H1 (cell line): Measurements from ENCODE around the gene SSBP3. TPM values are rescaled to one million over a fixed set of nuclear protein-coding genes. Genes with fewer than 3 reads are reported as not detected.
A peak's percentile ranks its signal among the peaks of the same experiment; 100 is the strongest.

Source experiments
- CTCF ChIA-PET: fragments of 300-600 bp; sonication (Branson Sonifier 250); formaldehyde crosslinking; loops from one replicate; lab custom pipeline; 2021; ENCODE audit not compliant: partially characterized antibody; lab: Charles Lee
- POLR2A ChIA-PET: fragments of 300-600 bp; sonication (Branson Sonifier 250); formaldehyde crosslinking; loops from one replicate; lab custom pipeline; 2021; ENCODE audit warnings: inconsistent platforms; ENCODE audit not compliant: partially characterized antibody; lab: Charles Lee
- DNase-seq, 2 experiments: peaks; one replicate each; pipeline versions ENCODE4 v3.0.0 to v3.0.0-alpha.2; 2010 to 2022; ENCODE audit warnings: low spot score in 2 of 2, low read depth in 1 of 2, mixed read lengths in 1 of 2
- FAIRE-seq: peaks from 2 replicates; lab custom pipeline; 2011; peaks lifted over from hg19 to GRCh38; lab: Jason Lieb, UNC
- H2AFZ ChIP-seq: 2 replicates; pipeline ENCODE4 v1.8.1; 2012; ENCODE audit warnings: low read length, inconsistent platforms
- H2AK5ac ChIP-seq: 2 replicates; pipeline ENCODE4 v1.6.1; 2013; ENCODE audit warnings: low read depth, low read length
- H2BK120ac ChIP-seq: replicated peaks from 2 replicates; pipeline ENCODE3; 2013; ENCODE audit warnings: low read depth, low read length, inconsistent platforms
- H2BK12ac ChIP-seq: 2 replicates; pipeline ENCODE4 v1.6.1; 2013; ENCODE audit warnings: low read depth, low read length
- H2BK15ac ChIP-seq: 2 replicates; pipeline ENCODE4 v1.6.1; 2013; ENCODE audit warnings: low read length
- H2BK20ac ChIP-seq: 2 replicates; pipeline ENCODE4 v1.6.1; 2013; ENCODE audit warnings: low read length
- H2BK5ac ChIP-seq: 2 replicates; pipeline ENCODE4 v1.6.1; 2013; ENCODE audit warnings: low read depth, low read length
- H3K14ac ChIP-seq: 2 replicates; pipeline ENCODE4 v1.6.1; 2013; ENCODE audit warnings: inconsistent platforms; ENCODE audit not compliant: insufficient read length
- H3K18ac ChIP-seq: 2 replicates; pipeline ENCODE4 v1.6.1; 2013; ENCODE audit warnings: low read length; ENCODE audit errors: extremely low read depth
- H3K23ac ChIP-seq: 2 replicates; pipeline ENCODE4 v1.6.1; 2013; ENCODE audit warnings: inconsistent platforms; ENCODE audit not compliant: insufficient read length
- H3K23me2 ChIP-seq: 2 replicates; pipeline ENCODE4 v1.6.1; 2013; ENCODE audit warnings: low read depth, low read length
- H3K27ac ChIP-seq: 2 replicates; pipeline ENCODE4 v1.6.1; 2011; ENCODE audit warnings: low read depth, low read length, inconsistent platforms
- H3K27me3 ChIP-seq, 4 experiments: replicated peaks in 1 of 4; 1 replicate in 1 of 4; 2 replicates in 3 of 4; pipeline versions ENCODE4 v1.6.1 to v1.8.1; 2011 to 2013; ENCODE audit warnings: low read length in 3 of 4, mild to moderate bottlenecking in 3 of 4, inconsistent platforms in 2 of 4, mixed read lengths in 2 of 4, moderate library complexity in 1 of 4; ENCODE audit not compliant: control insufficient read depth in 3 of 4, insufficient read depth in 3 of 4; ENCODE audit errors: extremely low read depth in 1 of 4
- H3K36me3 ChIP-seq, 4 experiments: 2 replicates each; pipeline versions ENCODE4 v1.6.1 to v1.8.1; 2011 to 2013; ENCODE audit warnings: mild to moderate bottlenecking in 4 of 4, low read length in 3 of 4, moderate library complexity in 2 of 4, control low read depth in 1 of 4, inconsistent platforms in 1 of 4; ENCODE audit not compliant: insufficient read depth in 4 of 4, control insufficient read depth in 2 of 4
- H3K4ac ChIP-seq: replicated peaks from 2 replicates; pipeline ENCODE3; 2013; ENCODE audit warnings: low read length, low read depth, mixed read lengths, inconsistent platforms; ENCODE audit not compliant: insufficient read length
- H3K4me1 ChIP-seq, 4 experiments: replicated peaks in 1 of 4; 1 replicate in 1 of 4; 2 replicates in 3 of 4; pipeline versions ENCODE4 v1.6.1 to v1.8.1; 2011 to 2013; ENCODE audit warnings: low read length in 3 of 4, inconsistent platforms in 2 of 4, mixed read lengths in 1 of 4; ENCODE audit not compliant: insufficient read depth in 4 of 4, control insufficient read depth in 3 of 4
- H3K4me2 ChIP-seq, 2 experiments: 2 replicates each; pipeline versions ENCODE4 v1.6.1 to v1.8.1; 2011 to 2013; ENCODE audit warnings: low read depth in 2 of 2, low read length in 2 of 2, control low read depth in 1 of 2, inconsistent platforms in 1 of 2, mild to moderate bottlenecking in 1 of 2; ENCODE audit not compliant: insufficient read depth in 1 of 2
- H3K4me3 ChIP-seq, 4 experiments: fragments of 200-600, 300-600 bp in 1 of 4; sonication (generic), shearing (Covaris generic), sonication (Bioruptor Twin) in 1 of 4; 2 replicates each; pipeline versions ENCODE4 v1.5.1 to v1.8.1; 2011 to 2016; ENCODE audit warnings: low read length in 4 of 4, low read depth in 3 of 4, control low read depth in 2 of 4, inconsistent platforms in 2 of 4, mild to moderate bottlenecking in 2 of 4, mixed read lengths in 1 of 4, moderate library complexity in 1 of 4; ENCODE audit not compliant: insufficient read depth in 2 of 4; ENCODE audit errors: extremely low read depth in 1 of 4
- H3K56ac ChIP-seq: replicated peaks from 2 replicates; pipeline ENCODE3; 2013; ENCODE audit warnings: low read depth, mild to moderate bottlenecking, mixed read lengths, low read length, inconsistent platforms; ENCODE audit not compliant: insufficient read length
- H3K79me1 ChIP-seq: 2 replicates; pipeline ENCODE4 v1.6.1; 2013; ENCODE audit warnings: low read depth, low read length, control low read depth
- H3K79me2 ChIP-seq, 2 experiments: 2 replicates each; pipeline versions ENCODE4 v1.6.1 to v1.8.1; 2012 to 2013; ENCODE audit warnings: low read length in 2 of 2, mild to moderate bottlenecking in 2 of 2, inconsistent platforms in 1 of 2; ENCODE audit not compliant: insufficient read depth in 2 of 2, control insufficient read depth in 1 of 2
- H3K9ac ChIP-seq, 4 experiments: replicated peaks in 1 of 4; 1 replicate in 1 of 4; 2 replicates in 3 of 4; pipeline versions ENCODE4 v1.6.1 to v1.8.1; 2011 to 2013; ENCODE audit warnings: low read depth in 3 of 4, low read length in 3 of 4, control low read depth in 2 of 4, mild to moderate bottlenecking in 2 of 4, moderate library complexity in 2 of 4, inconsistent platforms in 1 of 4; ENCODE audit errors: extremely low read depth in 1 of 4
- H3K9me3 ChIP-seq, 2 experiments: 2 replicates each; pipeline versions ENCODE4 v1.6.1 to v1.8.1; 2012 to 2013; ENCODE audit warnings: mild to moderate bottlenecking in 2 of 2, moderate library complexity in 2 of 2, control low read depth in 1 of 2, inconsistent platforms in 1 of 2, low read depth in 1 of 2, low read length in 1 of 2, mixed read lengths in 1 of 2; ENCODE audit not compliant: insufficient read depth in 2 of 2
- H4K20me1 ChIP-seq, 2 experiments: replicated peaks in 1 of 2; 2 replicates each; pipeline versions ENCODE3 to v1.8.1; 2011 to 2013; ENCODE audit warnings: inconsistent platforms in 2 of 2, low read length in 2 of 2, mild to moderate bottlenecking in 1 of 2; ENCODE audit not compliant: insufficient read depth in 2 of 2, control insufficient read depth in 1 of 2
- H4K5ac ChIP-seq: 2 replicates; pipeline ENCODE4 v1.6.1; 2013; ENCODE audit warnings: low read length, low read depth, mixed read lengths, inconsistent platforms; ENCODE audit not compliant: insufficient read length
- H4K8ac ChIP-seq: 2 replicates; pipeline ENCODE4 v1.8.0; 2013; ENCODE audit warnings: mild to moderate bottlenecking, moderate library complexity, low read length, inconsistent platforms; ENCODE audit not compliant: insufficient read depth; ENCODE audit errors: extremely low read depth
- H4K91ac ChIP-seq: replicated peaks from 2 replicates; pipeline ENCODE3; 2013; ENCODE audit warnings: low read length, mixed read lengths, inconsistent platforms; ENCODE audit not compliant: insufficient read length
- JUND ChIP-seq: IDR thresholded peaks from 2 replicates; pipeline ENCODE4 v1.6.1; 2011; ENCODE audit warnings: mild to moderate bottlenecking, improper control_type of control experiment, low read length
- KDM1A ChIP-seq: fragments of 200-600, 300-600 bp; sonication (generic); IDR thresholded peaks from 2 replicates; pipeline ENCODE4 v1.7.1; 2016; ENCODE audit warnings: mild to moderate bottlenecking, low read length, borderline replicate concordance
- NANOG ChIP-seq: IDR thresholded peaks from 2 replicates; pipeline ENCODE4 v1.6.1; 2011; ENCODE audit warnings: low read length, low read depth, mild to moderate bottlenecking, inconsistent platforms; ENCODE audit not compliant: insufficient read depth, poor library complexity, severe bottlenecking
- RXRA ChIP-seq: IDR thresholded peaks from 2 replicates; pipeline ENCODE4 v1.6.1; 2011; ENCODE audit warnings: low read depth, mild to moderate bottlenecking, low read length, moderate library complexity; ENCODE audit not compliant: insufficient read depth
- SIRT6 ChIP-seq: IDR thresholded peaks from one replicate; pipeline ENCODE4 v1.7.1; 2012; ENCODE audit warnings: low read length, inconsistent platforms
- WGBS, 2 experiments: shearing (Covaris generic) in 1 of 2; methylation state at CpG; one replicate each; pipeline versions ENCODE4 v1.1.6 to v1.1.7; 2013 to 2015; ENCODE audit warnings: low lambda C conversion rate in 2 of 2, mixed read lengths in 2 of 2, inconsistent platforms in 1 of 2, low coverage in 1 of 2, missing lambda C conversion rate in 1 of 2; ENCODE audit not compliant: insufficient replicate concordance in 2 of 2, insufficient coverage in 1 of 2, insufficient read length in 1 of 2; ENCODE audit errors: extremely low coverage in 1 of 2, missing lambda C conversion rate in 1 of 2; 5-methylcytosine and 5-hydroxymethylcytosine counted together
- polyA plus RNA-seq, 7 experiments: library from polyadenylated mRNA; depleted of rRNA in 3 of 7; stranded (reverse) in 5 of 7; unstranded in 2 of 7; fragments of >200 nt in 5 of 7; fragments of 200-250 nt in 2 of 7; gene quantifications; 1 replicate in 5 of 7; 2 replicates in 1 of 7; 4 replicates in 1 of 7; pipeline versions ENCODE4 v1.2.1 to v1.2.3, GENCODE V29; 2011 to 2013; ENCODE audit warnings: missing spikeins in 2 of 7, mixed read lengths in 2 of 7
- total RNA-seq: library from RNA; stranded (reverse); fragmentation: NEBNext Ultra II Directional; extraction: Animal tissue kit (Norgen Biotek cat#: 25700); gene quantifications from 2 replicates; pipeline ENCODE4 v1.2.1, GENCODE V29; 2021
- TF ChIP-seq, protein P1 (sequence below): IDR thresholded peaks from 2 replicates; pipeline ENCODE4 v1.6.1; 2011; ENCODE audit warnings: low read length, improper control_type of control experiment
- TF ChIP-seq, protein P2 (sequence below), 3 experiments: IDR thresholded peaks; 1 replicate in 2 of 3; 2 replicates in 1 of 3; pipeline versions ENCODE4 v1.5.1 to v1.6.1; 2011; ENCODE audit warnings: low read length in 3 of 3, mild to moderate bottlenecking in 3 of 3, inconsistent platforms in 2 of 3, low read depth in 1 of 3, moderate library complexity in 1 of 3; ENCODE audit not compliant: insufficient read depth in 1 of 3; ENCODE audit errors: control extremely low read depth in 1 of 3

Gene SSBP3
- total and polyA plus RNA-seq, 2 of the 8 experiments (the other 6 are each of a cell fraction or from before 2014, with no cell fraction given): 99.7 to 133 TPM

DNA sequence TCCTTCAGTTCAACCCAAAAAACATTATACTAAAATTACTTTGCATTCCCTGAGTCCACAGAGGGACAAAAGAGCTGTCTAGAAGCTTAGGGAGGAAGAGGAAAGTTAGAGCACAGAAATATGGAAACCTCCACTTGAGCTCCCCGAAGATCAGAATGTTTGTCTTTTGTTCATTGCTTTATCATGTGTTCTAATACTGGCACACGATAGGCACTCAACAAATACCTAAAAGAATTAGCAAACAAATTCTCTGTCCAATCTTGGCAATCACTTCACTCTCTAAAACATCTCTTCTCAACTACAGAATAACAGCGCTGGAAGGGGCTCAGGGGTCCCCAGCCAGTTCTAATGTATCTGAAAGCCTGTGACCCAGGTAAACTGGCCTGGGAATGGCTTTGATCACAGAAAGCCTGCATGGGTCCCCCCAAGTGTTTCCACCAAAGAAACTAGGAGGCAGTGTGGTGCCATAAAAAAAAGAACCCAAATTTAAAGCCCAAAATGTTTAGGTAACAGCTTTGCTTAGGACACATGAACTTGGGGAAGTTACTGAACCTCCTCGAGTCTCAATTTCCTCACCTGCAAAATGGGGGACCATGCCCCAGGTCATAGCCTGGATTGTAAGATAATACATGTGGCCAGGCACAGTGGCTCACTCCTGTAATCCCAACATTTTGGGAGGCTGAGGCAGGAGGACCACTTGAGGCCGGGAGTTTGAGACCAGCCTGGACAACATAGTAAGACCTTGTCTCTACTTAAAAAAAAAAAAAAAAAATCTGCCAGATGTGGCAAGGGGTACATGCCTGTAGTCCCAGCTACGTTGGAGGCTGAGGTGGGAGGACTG is 45.8 kb downstream of the SSBP3 start:
- FAIRE-seq: no peak
- Histone ChIP-seq H3K23ac (no peak overlapping the region), H2AK5ac (no peak overlapping the region), H3K18ac (no peak overlapping the region), H2BK20ac (no peak overlapping the region), H4K8ac (no peak overlapping the region), H2BK12ac (no peak overlapping the region), H3K23me2 (no peaks in the 10 kb centered on the region; the same call in 1 of the 2 replicates), H3K9me3 (no peaks in the 10 kb centered on the region), H3K4me3 (no peak overlapping the region), H3K27ac (no peak overlapping the region), H3K36me3 (peaks cover 0 to 15% (median 2%) of the 10 kb centered on the region in 4 experiments; a peak in 2 of 8 replicates), H2BK5ac (no peak overlapping the region), H3K4me1 (peaks cover 20 to 41% (median 26%) of the 10 kb centered on the region in 4 experiments), H4K91ac (no peak overlapping the region), H2AFZ (no peak overlapping the region), H3K56ac (no peak overlapping the region), H4K20me1 (peaks cover 8 to 34% of the 10 kb centered on the region in 2 experiments), H3K4me2 (no peak overlapping the region), H3K79me1 (peaks cover 27% of the 10 kb centered on the region), H3K14ac (no peak overlapping the region), H3K79me2 (peaks cover 7 to 100% of the 10 kb centered on the region in 2 experiments), H2BK120ac (no peak overlapping the region), H2BK15ac (no peak overlapping the region), H3K27me3 (no peaks in the 10 kb centered on the region), H3K9ac (no peak overlapping the region), H4K5ac (no peak overlapping the region), H3K4ac (no peak overlapping the region)
- DNase-seq: no peak
- WGBS, 2 experiments: 91% methylated on average over 6 of the region's 6 CpGs; no CpG with 5 or more reads in 1 of the 2 experiments
- ChIA-PET CTCF (interaction anchor here (0.6 to 8.3 kb wide), 33 partner anchors 8 to 185 kb away, joined by 3 to 69 read pairs (median 4); no protein-coding TSS in a partner anchor), POLR2A (interaction anchor here (0.7 to 1.8 kb wide), 4 partner anchors 10 to 49 kb away, joined by 3 to 5 read pairs (median 3); no protein-coding TSS in a partner anchor)
- TF ChIP-seq RXRA: no peak
- TF ChIP-seq JUND: no peak
- TF ChIP-seq, protein P1, sequence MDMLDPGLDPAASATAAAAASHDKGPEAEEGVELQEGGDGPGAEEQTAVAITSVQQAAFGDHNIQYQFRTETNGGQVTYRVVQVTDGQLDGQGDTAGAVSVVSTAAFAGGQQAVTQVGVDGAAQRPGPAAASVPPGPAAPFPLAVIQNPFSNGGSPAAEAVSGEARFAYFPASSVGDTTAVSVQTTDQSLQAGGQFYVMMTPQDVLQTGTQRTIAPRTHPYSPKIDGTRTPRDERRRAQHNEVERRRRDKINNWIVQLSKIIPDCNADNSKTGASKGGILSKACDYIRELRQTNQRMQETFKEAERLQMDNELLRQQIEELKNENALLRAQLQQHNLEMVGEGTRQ: no peak
- TF ChIP-seq, protein P2, sequence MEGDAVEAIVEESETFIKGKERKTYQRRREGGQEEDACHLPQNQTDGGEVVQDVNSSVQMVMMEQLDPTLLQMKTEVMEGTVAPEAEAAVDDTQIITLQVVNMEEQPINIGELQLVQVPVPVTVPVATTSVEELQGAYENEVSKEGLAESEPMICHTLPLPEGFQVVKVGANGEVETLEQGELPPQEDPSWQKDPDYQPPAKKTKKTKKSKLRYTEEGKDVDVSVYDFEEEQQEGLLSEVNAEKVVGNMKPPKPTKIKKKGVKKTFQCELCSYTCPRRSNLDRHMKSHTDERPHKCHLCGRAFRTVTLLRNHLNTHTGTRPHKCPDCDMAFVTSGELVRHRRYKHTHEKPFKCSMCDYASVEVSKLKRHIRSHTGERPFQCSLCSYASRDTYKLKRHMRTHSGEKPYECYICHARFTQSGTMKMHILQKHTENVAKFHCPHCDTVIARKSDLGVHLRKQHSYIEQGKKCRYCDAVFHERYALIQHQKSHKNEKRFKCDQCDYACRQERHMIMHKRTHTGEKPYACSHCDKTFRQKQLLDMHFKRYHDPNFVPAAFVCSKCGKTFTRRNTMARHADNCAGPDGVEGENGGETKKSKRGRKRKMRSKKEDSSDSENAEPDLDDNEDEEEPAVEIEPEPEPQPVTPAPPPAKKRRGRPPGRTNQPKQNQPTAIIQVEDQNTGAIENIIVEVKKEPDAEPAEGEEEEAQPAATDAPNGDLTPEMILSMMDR (IDR thresholded peaks at IDR 0.05; ENCODE audit: control extremely low read depth in 1 of 3, insufficient read depth in 1 of 3, low read depth in 1 of 3, low read length in 3 of 3): peak in 1 of 3 experiments; percentile 30; a peak in 1 of 4 replicates
- TF ChIP-seq SIRT6: no peak
- TF ChIP-seq KDM1A: peak; percentile 67; the same call in 1 of the 2 replicates
- no peak for TF ChIP-seq NANOG
